ENCODE data around the gene GYS2.
"Not testable (repeated sequence)": the region's sequence is repeated elsewhere in the genome, so short reads cannot be mapped to it uniquely, and the experiment has no call there.

Gene GYS2

DNA sequence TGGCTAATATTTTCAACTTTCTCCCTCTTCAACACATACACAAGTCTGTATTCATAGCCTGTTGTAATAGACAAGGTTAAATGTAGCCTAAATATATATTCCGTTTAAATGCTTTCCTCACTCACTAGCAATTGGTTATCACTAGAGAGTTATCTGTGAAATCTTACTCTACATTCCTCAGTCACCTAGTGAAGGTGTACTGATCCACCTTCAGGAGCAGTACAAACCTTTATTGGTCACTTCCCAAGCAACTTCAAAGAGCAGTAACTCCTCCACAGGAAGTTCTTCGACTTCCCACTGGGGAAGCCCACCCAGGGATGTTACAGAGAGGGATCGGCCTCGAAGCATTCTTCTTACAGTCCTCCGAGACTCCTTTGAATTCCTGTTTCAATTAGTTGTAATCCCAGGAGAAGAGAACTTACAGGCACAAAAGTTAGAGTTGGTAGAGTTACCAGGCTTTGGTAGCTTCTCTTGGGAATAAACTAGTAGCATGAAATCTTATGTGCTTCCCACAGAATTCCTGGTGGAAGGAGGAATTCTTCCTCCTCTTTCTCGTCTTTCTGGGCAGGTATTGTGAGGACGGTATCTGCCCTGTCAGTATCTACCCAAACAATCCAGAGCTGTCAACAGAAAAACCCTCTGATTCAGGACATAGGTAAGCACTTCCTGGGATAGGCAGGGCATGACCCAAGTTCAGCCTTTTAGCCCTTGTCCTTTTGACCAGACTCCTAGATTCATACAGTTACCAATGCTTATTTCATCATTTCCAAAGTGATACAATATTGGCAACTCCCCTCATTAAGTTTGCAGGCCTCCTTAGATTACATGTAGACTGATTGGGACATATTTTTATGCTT is at the start of gene GYS2:
Gene GYS2, minus strand, starts transcription at position 603 of the 857 bp plus-strand sequence. Its CDS starts 255 bp downstream, at position 348.
- DNase-seq = no peak

DNA sequence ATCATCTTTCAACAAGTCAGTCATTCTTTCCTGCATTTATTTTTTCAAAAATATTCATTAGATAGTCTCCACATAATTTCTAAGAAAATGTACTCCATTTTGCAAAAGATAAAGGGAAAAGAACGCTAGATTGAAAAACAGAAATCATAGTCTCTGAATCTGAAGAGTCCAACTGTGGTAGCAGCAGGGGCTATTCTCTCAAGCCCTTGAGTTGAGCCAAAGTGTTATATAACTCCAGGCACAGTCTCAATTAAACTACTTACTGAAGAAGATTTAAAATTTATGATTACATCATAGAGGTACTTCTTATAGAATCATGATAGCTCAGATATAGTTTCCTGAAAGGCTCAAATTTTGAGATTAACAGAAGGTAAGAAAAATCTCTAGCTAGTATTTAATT is 47.2 kb upstream of the GYS2 start:
- no peak for DNase-seq

DNA sequence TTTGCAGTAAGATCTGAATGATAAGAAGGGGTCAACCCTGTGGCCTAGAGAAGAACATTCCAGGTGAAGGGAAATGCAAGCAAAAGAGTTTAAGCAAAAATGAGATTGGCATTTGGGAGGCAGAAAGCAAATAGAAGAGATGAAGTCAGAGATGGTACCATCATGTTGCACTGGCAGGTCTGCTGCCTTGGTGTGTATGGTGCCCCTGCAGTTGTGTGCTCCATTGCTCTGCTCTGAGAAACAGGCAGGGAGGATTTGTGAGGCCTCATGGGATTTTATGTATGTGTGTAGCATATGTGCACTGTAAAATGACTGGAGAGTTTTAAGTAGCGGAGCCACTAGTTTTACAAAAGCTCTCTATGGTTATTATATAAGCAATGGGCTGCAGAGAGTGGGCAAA is 46.4 kb upstream of the GYS2 start:
- DNase-seq = no peak

DNA sequence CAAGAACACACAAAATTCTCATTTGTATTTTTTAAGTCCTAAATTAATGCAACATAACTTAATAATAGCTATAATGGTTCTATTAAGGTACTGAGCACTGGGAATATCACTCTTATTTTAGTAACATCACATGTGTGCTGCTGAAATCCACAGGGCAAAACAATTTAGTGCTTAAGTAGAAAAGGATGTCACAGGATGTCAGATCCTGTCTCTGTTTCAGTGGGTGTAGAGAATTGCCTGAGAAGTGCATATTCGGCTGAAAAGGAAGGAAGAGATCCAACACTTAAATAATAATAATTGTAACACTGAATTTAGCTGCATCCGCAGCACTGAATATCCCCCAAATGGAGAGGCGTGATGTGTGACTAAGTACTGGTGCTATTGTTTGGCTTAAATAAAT is 44.4 kb upstream of the GYS2 start:
- no peak for DNase-seq

DNA sequence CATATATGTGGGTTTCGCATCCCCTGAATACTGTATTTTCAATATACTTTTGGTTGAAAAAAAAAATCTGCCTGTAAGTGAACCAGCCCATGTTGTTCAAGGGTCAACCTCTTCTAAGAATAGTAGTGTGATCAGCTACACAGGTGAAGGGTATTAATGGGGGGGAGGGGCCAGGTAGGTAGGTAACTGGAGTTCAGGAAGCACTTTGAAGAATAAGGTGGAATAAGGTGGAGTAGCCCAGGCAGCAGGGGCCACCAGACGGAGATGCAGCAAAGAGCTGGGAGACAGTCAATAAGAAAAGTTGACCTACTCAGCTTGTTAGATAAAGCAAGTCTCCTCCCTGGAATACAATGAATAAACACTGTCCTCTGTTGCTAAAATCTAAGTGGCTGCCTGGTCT is 43.7 kb upstream of the GYS2 start:
- no peak for DNase-seq

DNA sequence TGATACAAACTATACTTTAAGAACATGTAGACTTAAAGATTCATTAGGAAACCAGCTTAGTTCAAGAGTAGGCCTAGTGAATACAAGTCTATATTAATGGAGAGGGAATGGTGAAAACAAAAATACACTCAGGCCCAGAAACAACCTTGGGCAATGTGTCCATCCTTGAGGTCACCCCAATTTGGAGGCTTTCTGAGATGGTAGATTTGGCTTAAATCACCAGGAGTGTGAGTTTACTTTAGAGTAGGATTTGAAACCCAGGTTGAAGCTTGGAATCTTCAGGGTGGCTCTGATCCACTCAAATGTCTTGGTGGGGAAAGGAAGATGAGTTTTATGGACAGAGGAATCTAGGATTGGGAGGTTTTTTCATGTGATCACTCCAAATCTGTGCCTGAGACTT is 42.5 kb upstream of the GYS2 start:
- DNase-seq = no peak

DNA sequence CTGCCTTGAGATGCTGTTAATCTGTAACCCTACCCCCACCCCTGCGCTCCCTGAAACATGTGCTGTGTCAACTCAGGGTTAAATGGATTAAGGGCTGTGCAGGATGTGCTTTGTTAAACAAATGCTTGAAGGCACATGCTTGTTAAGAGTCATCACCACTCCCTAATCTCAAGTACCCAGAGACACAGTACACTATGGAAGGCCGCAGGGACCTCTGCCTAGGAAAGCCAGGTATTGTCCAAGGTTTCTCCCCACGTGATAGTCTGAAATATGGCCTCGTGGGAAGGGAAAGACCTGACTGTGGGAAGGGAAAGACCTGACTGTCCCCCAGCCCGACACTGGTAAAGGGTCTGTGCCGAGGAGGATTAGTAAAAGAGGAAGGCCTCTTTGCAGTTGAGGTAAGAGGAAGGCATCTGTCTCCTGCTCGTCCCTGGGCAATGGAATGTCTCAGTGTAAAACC is 40.4 kb upstream of the GYS2 start:
- not testable (repeated sequence) for DNase-seq

DNA sequence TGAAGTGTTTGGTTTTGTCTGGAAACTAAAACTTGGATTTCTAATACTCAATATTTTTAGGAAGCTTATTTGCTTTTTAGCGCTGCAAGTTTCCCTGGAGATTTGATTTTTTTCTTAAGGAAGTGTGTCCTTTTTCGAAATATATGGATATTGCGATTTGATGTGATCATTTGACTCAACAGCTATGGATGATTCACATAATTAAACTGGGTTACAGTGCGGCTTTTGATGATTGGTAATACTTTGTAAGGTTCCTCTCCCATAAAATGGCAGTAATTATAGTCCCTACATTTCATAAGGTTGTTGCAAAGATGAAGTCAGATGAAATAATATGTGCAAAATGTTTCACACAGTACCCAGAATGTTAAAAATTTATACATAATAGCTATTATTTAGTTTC is 39.9 kb upstream of the GYS2 start:
- no peak for DNase-seq

DNA sequence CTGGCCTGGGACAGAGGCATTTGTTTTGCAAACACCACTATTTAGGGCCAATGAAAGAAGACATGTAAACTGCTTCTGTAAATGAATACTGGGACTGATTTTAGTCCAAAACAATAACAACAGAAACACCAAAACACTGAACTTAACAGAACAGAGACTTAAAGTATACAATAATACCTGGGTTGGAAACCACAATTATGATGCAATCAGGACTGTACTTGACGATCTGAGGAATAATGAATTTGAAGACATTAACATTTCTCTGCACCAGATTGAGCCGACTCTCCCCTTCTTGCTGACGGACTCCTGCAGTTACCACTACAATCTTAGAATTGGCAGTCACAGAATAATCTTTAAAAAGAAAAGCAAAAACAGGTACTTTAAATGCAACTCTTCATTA is 39.1 kb upstream of the GYS2 start:
- DNase-seq = no peak

DNA sequence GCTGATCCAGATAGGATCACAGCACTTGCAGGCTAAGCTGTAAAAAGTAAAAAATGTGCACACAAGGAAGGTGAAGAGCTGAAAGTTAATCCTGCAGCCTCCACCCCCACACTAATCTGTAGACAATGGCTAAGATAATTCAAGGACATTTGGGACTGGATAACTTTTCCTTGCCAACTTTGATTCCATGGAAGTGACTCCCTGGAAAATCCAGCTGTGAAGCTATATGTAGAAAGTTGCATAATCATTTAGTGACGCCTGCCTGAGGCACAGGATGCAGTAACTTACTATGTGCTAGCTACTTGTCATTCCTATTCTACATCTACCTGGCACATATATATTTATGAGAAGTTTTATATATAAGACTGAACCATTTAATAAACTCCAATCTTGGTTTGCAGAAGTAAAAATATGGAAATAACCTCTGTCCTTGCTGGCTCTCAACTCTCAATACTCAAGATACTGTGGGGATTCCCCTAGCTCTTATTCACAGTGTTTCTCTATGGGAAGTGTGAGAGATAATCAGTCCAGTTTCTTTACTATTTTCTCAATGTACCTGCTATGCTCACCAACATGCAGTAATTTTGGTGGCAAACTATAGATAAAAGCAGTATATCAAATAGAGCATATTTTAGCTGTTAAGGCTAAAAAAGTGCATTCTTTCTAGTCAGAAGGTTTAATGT is 38.2 kb upstream of the GYS2 start:
- no peak for DNase-seq

DNA sequence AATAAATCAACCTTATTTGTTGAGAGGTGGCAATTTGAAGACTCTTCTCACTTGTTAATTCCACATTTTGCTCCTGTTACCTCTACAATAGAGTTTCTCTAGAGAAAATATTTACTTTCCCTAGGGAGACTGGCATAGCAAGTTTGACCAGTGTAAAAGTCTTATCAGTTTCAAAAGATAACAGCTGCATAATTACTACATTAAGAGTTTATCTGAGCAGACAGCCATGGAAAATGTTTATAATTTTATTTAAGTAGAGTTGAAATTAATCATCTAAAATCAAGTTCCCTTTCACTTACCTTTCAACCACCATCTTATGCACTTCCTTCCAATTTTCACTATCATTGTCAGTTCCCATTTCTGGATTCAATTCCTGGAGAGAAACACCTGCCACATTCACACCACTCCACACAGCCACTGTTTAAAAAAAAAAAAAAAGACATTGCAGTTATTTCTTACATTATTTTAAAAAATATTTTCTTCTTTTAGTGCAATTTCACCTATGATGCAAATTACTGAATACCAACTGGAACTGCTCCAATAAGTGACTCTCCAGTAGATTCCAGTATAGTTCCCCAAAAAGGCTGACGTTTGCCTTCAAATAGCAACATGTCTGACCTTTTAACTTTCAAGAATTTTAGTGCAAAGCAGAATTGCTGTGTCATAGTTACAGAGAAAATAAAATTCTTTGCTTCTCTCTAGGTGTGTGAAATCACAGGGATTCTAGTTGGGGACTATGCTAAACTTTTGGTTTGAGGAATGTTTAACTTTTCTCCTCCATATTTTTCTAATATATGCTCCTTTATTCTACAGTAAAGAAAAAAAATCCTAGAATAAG is 33.6 kb upstream of the GYS2 start:
- DNase-seq = no peak

DNA sequence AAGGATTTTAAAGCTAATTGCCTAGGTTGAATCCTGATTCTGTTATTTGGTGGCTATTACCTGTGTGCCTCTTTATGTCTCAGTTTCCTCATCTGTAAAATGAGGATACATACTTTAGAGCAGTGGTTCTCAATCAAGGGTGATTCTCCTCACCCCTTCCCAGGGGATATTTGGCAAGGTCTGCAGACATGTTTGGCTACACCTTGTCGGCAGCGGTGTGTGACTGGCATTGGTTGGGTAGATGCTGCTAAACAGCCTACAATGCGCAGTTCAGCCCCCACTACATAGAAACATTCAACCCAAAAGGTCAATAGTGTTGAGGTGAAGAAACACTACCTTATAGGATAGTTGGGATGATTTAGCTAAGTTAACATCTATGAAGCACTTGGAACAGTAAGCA is 29.6 kb upstream of the GYS2 start:
- no peak for DNase-seq

DNA sequence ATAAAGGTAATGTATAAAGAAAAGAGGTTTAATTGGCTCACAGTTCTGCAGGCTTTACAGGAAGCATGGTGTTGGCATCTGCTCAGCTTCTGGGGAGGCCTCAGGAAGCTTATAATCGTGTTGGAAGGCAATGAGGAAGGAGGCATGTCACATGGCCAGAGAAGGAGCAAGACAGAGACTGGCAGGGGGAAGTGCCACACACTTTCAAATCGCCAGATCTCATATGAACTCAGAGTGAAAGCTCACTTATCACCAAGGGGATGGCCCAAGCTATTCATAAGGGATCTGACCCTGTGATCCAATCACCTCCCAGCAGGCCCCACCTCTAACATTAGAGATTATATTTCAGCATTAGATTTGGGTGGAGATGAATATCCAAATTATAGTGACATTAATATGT is 26.7 kb upstream of the GYS2 start:
- DNase-seq = no peak

DNA sequence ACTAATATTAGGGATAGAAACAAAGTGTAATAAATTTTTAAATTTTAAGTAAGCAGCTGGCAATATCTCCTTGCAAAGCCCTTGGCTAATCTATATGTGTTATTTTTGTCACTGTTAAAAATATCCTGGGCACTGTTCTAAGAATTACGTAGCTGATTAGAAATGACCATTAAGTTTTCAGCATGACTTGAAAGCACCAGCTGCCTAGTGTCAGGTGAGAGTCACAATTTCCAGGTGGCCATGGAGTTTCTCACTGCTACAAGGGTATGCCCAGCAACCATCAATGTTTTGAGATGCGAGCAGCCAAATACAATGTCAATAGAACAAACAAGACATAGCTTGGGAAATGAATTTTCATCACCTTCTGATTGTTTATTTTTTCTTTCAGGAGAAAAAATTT is 23.3 kb upstream of the GYS2 start:
- DNase-seq = no peak

DNA sequence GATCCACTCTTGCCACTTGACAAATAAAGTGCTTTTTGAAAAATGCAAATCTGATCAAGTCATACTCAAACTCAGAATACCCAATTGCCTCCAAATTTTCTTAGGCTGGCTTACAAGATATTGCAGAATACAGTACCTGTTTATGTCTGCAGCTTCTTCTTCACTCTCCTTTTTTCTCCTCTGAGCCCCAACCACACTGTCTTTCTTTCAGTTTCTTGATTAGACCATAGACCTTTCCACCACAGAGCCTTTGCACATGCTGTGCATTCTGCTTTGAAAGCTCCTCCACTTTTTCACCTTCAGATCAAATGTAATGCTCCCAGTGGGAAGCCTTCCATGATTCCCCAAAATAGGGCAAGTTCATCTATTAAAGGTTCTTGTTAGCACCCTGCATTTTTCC is 13.9 kb upstream of the GYS2 start:
- DNase-seq = no peak

DNA sequence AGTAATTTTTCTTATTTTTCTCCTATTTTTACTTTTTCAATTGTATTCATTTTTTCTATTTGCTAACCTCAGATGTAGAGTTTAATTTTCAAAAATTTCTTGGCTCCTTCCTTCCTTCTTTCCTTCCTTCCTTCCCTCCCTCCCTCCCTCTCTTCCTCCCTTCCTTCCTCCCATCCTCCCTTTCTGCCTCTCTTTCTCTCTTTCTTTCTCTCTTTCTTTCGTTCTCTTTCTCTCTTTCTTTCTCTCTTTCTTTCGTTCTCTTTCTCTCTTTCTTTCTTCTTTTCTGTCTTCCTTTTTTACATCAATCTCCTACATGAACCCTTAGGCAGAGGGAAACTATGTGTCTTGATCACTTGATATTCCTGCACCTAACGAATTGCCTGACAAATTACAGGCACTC is 12.4 kb upstream of the GYS2 start:
- no peak for DNase-seq

DNA sequence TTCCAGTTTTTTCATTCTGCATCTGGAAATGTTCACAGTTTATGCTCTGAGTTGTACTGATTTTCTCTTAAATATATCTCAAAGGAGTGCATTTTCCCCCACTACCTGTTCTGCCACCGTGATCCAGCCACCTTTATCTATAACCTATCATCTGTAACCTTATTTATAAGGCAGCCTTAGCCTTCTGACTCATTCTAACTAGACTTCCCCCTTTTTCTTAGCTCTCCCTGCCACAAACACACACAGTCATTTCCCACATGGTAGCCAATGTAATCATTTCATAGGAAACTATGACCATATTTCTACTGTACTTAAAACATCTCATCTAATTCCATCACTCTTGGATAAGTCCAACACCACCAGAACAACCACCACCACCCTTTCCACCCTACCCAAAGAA is 10.8 kb upstream of the GYS2 start:
- peak; percentile 7 for DNase-seq

DNA sequence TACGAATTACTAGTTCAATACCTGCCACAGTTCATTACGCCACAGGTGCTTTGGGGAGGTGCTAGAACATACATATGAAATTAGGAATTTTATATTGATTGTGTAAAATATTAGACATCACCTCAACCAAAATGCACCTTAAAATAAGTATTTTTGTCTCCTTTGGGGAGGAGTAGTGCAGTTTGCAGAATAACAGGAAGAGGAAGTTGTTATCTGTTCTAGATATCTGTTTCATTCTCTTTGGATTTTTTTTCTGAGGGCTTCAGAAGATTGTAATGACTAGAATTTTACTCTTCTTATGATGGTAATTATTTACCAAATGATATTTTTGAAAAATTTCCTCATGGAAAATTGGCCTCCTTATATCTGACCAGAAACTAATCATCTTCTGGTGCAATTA is 9.9 kb upstream of the GYS2 start:
- DNase-seq = no peak

DNA sequence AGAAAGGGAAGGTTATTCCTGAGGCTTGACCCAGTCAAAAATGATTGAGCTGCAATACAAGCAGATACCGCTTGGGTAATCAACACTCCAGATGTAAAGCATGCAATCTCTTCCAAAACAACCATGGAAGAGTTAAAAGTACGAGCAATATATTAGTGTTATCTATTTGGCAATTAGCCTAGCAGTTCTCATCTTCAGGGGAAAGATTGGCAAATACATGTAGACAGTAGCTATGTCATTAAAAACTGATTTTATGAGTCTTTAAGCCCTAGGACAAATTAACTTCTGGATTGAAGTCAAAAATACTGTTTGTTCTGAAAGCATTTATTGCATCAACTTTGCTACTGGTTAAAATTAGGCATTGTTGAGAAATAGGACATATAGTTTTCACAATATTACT is 9.3 kb upstream of the GYS2 start:
- DNase-seq = no peak

DNA sequence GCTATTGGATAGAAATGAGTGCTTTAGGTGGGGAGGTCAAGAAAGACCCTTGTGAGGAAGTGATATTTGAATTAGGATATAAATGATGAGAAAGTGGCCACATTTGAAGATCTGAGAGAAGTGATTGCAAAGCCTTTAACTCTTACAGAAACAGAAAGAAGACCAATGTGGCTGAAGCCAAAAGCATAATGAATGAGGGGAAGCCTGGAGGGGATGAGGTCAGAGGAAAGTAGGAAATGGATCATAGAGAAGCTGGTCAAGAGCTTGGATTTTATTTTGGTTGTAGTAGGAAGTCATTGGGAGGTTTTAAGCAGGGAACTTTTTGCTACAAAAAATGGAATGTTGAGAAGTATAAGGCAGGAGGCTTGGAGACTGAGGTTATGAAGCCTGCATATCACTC is 3.5 kb upstream of the GYS2 start:
- no peak for DNase-seq

DNA sequence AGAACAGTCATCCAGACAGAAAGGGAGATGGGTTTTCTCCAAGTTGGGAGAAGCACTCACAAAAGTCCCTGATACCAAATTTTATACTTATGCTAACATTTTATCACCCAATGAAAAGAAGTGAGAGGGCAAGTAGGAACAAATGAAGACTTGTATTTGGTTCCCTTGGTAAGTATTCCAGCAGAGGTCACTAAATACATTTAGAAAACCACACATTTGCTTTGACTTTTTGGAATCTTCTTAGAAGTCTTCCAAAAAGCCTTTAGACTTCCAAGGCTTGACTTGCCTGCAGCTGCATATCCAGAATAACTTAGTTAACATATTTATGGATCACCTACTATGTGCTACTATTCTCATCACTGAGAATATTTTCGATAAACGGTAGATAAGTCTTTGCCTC is 3.1 kb upstream of the GYS2 start:
- DNase-seq = no peak

DNA sequence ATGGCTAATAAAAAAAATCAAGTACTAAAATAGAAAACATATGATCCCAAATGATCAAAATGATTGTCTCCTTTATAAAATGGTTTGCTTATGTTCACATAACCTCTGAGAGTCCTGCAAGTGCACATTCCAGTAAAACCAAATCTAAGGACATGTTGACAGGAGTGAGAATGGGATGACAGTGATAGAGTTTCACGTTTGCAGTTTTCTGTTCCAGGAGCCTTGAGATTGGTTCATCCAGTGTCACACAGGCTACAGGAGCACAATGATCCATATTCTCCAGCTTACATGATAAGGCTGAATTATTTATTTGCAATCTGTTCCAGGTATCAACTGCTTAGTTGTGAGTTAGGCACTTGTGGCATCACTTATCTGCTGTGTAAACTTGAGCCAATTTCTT is 1.5 kb upstream of the GYS2 start:
- DNase-seq = no peak

DNA sequence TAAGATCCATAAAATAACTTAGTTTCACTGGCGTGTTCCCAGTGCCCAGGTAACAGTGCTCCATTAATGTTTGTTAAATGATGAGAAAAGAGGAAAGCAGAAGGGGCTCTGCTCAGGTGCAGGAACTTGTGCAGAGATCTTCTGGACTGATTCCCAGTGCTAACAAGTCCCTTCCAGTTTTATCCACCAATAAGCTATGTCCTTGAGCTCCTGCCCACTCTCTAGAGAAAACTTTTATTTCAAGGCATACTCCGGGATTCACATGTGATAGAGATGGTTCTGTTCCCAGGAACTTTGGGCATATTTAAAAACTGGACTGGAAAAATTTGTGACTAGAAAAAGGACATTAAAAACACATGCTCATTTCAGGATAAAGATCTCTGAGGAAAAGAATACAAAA is 1.9 kb downstream of the GYS2 start:
- DNase-seq = no peak

DNA sequence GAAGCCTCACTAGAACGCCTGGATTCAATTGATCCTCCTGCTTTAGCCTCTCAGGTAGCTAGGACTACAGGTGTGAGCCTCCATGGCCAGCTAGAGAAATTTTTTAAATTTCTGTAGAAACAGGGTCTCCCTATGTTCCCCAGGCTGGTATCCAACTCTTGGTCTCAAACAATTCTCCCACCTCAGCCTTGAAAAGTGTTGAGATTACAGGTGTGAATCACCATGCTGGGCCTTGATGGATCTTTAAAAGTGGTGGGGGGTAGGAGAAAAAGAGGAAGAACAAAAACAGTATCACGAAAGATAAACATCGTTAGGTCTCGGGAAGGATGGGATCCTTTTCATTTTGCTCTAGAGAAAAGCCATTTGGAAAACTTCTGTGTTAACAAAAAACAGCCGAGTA is 4.5 kb downstream of the GYS2 start:
- DNase-seq = no peak

Measured in activated CD4-positive, alpha-beta T cell treated with anti-CD3 and anti-CD28 coated beads, Interleukin-2, amount 50 U/mL, for 1 hour (primary cell).